Stimulated activated CD8-positive, alpha-beta memory T cell treated with anti-CD3 and anti-CD28 coated beads, Interleukin-7, amount 100 ng/mL, for 4 hours (primary cell): ENCODE results near the gene NDUFAF3.

Source experiments
- DNase-seq, 2 donors: peaks; one replicate each; pipeline ENCODE4 v3.0.0-alpha.2; 2020; ENCODE audit warnings: low read depth in 2 of 2

The NDUFAF3 gene

DNA sequence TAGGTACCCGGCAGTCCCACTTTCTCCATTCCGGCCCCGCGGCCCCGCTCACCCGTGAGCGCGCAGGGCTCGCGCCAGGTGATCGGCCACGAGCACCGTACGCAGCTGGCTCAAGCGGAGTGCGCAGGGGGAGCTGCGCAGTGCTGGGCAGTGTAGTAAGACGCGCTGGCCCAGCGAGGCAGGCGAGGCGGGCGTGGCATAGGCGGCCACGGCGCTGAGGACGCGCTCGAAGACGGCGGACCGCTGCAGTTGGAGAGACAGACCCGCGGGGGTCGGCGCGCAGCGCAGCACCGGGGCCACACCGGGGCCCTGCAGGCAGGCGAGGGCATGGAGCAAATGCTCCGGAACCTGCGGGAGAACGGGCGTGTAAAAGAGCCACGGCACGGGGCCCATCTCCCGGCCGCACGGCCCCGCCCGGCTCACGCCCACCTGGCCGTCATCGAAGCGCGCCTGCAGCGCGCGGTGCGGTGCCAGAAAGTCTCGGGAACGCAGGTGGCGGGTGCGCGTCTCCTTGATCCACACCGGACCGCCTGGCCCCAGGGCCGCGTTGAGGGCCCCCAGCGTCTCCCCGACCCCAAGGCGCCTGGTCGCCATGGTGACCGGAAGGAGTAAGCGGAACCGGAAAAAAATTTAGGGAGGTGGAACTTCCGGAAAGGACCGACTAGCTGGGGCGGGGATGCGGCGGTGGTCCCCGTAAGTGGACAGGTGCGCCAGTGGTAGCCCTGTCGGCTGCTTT is 3.8 kb upstream of the NDUFAF3 start, which contains the start of gene DALRD3:
TSS of gene DALRD3 (minus strand) at position 610 of the 736 bp plus-strand sequence. CDS start at position 594, 16 bp downstream.
- peak; percentile 31 to 48 for DNase-seq

DNA sequence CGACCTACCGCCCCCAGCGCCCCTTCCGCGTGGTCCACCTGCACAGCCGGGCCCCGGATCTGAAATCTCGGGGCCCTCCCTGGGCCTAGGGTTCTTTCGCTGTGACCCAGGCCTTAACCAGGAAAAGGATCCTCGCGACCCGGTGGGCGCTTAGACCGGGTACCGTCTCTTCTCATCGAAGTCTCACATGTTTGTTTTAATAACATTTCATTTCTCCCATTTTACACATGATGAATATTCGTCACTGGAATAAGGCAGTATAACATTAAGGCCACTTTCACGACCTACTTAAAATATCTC is 3.3 kb upstream of the NDUFAF3 start:
- no peak for DNase-seq

DNA sequence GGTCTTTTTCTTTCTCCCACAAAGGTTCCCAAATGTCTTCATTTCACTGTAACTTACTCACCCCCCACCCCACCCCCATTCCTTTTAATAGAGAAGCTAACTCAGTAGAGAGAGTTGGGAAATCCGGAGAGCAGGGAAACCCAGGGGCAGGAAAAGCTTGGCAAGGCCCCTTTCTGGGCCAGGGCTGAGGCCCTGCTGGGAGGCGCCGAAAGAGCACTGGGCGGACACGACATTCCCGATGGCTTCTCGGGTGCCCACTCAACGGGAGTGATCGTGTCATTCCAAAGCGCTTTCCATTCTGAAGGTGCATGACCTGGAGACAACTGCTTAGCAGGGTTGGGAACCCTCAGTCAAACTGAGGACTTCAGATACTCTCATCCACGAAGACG is 2.0 kb upstream of the NDUFAF3 start:
- no peak for DNase-seq

DNA sequence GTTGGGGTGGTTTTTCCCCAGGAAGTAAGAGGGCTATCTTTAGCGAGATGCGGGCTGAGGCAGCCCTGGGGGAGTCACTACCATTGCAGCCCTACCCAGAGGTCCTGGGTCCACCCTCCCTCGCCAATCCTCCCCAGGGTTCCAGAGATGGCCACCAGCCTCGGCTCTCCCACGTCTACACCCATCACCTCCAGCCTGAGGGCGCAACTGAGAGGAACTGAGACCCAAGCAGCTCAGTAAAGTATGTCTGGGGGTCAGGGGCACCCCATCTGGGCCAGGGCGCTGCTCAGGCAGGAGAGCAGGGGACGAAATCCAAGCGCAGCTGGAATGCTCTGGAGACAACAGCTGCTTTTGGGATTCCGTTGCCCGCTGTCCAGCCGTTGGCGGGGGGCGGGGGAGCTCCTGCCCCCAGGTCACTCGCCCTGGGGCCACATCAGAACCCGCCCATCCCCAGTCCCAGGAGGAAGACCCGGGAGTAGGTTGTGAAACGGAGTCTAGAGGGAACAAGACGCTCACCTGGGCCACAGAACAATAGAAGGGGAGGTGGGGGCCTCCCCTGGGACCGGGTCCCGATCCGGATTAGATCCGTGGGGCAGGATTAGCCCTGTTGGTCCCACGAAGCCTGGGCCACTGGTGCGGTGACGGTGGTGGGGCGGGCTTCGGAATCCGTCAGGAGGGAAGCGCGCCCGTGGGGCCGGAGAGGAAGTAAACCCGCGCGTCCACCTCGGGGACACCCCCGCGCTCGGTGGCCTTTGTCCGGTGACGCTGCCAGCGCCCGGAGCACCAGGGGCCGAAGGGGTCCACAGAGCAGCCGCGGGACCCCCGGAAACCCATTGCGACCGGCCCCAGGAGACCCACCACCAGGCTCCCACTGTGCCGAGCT is 1.4 kb upstream of the NDUFAF3 start:
- DNase-seq: peak in 1 of 2 donors; percentile 24

DNA sequence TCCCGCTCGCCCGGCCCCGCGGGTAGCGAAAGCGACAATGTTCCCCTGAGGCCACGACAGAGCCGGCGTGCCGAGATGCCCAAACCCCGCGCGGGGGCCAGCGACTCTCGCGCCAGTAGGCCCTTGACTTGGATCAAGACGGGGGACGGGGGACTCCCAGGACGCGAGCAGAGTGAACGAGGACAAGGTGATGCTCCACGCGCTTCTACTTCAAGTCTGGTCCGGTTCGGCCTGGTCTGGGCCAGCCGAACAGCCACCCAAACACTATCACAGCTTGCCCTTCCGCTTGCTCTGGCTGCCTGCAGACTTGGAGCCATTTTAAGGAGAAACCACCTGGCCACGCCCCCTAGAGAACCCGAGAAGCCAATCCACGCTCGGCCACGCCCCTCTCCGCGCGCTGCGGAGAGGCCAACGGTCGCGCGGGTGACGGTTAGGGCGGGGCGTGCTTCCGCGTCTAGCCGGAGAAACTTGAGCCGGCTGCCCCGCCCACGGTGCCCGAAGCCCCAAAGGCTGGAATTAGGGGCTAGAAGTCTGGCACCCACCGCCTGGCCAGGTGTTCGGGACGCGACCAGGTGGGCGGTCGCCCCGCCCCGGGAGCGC is 608 bp upstream of the NDUFAF3 start:
- DNase-seq: peak; percentile 95 to 97

DNA sequence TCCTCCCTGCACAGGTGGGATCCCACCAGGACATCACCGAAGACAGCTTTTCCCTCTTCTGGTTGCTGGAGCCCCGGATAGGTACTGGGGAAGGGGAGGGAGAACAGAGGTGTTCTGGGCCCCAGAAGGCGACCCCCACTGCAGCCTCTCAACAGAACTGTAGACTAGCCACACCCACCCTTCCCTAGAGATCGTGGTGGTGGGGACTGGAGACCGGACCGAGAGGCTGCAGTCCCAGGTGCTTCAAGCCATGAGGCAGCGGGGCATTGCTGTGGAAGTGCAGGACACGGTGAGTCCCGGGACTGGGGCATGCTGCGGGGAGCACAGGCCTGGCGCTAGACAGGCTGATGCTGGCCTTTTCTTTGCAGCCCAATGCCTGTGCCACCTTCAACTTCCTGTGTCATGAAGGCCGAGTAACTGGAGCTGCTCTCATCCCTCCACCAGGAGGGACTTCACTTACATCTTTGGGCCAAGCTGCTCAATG is 809 bp downstream of the NDUFAF3 start:
- DNase-seq: no peak

DNA sequence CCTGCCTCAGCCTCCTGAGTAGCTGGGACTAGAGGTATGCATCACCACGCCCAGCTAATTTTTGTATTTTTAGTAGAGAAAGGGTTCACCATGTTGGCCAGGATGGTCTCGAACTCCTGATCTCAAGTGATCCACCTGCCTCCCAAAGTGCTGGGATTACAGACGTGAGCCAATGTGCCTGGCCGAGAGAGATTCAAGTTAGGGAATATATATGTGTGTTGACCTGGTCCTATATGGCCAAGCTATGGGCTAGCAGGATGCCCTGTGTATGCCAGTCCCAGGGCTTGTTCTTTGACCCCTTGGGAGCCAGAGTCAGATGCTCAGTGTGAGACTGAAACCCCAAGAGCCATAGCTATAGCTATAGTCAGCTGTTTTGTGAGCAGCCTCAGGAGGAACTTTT is 1.9 kb downstream of the NDUFAF3 start:
- DNase-seq: no peak

DNA sequence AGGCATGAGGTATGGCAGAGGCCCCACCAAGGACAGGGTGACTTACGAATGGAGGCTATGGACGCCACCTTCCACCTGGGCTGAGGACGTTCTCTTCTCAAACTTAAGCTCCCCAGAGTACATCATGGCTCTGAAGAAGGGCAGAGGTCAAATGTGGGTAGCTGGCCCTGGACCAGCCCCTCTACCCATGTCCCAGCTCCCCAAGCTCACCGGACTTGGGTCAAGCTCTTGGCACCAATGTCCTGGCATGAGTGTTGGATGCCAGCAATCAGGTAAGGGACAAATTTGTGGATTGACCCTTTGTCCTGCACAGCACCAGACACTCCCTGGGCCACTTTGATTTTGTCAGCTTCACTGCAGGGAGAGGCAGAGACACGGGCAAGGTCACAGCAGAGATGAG is 2.5 kb downstream of the NDUFAF3 start:
- DNase-seq: no peak

DNA sequence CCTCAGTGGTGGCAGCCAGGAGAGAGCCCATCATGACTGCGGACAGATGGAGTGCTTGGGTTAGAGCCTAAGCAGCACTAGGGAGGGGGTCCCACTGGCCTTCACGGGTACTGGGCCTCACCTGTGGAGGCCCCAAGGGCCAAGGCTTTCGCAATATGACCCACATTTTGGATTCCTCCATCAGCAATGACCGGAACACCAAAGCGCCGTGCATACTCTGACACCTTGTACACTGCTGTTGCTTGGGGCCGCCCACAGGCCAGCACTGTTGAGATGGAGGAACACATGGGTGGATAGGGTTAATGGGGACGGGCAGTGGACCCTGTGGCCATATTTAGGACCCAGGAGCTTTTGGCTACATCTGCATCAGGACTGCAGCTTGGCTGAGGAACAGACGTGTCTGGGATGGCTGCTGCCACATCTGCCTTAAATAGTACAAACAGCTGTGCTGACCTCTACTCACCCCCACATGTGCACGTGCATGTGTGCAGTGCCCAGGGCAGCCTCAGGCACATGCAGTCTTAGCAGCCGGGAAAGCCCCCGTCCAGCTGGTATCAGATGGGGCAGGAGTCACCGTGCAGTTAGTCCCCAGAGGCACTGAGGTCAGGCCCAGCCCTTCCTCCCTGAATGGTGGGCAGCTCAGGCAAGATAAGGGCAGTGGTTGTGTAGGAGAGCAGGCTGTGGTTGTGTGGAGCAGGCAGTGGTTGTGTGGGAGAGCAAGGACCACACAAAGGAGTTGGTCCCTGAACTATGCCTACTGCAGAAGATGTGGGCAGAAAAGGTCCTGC is 3.3 kb downstream of the NDUFAF3 start:
- DNase-seq: no peak

DNA sequence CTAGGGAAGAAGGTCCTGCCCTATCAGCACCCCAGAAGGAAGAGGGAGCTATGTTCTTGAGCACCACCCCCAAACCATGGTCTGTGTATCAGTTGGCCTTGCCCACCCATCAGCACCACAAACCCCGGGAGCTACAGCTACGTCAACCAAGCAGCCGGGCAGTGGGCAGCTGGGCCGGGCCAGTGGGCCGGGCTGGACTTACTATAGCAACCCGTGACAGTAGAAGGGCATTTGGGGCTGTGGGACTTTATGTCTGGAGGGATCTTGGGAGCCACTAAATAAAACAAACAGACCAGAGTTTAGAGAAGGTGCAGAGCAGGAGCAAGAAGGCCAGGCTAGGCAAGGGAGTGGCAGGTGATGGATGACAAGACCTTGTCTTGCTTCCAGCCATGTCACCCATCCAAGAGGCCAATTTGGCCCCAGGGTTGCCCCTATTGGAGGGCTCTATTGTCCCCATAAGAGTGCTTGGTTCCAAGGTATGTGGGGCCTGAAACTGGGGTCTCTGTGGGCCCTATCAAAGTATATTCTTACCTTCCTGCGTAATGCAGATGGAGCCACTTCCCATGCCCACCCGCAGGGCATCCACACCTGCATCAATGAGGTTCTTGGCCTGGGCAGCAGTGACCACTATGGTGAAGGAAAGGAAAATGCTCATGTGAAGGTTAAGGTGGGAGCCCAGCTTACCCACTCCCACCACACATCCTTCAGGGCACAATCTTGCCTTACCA is 4.0 kb downstream of the NDUFAF3 start:
- no peak for DNase-seq

DNA sequence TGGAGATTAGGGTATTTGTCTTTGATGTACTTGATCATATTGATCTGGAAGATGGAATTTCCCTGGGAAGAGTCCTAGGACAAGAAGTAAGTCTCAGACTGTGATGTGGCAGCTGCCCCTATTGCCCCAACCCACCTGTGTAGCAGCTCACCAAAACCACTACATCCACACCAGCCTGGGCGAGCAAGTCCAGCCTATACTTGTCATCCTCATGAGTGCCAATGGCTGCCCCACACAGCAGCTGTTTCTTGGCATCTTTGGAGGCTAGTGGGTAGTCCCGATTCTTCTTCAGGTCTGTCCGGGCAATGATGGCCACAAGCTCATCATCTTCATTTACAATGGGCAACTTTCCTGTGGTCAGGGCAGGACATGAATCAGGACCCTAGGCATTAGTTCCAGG is 4.6 kb downstream of the NDUFAF3 start:
- DNase-seq: no peak

DNA sequence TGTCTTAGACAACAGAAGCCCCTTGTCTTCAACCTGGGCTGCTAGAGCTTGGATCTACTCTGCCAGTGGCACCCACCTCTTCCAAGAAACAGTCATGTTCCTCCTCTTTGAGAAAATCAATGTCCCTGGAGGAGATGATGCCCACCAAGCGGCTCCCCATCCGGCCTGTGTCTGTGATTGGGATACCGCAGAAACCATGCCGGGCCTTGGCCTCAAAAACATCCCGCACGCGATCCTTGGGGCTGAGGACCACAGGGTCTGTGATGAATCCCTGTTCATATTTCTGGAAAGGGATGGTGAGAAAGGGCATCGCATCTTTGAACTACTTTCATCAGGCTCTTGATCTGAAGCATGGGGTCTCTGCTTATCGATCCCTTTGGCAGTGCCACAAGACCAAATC is 5.7 kb downstream of the NDUFAF3 start:
- DNase-seq: no peak

DNA sequence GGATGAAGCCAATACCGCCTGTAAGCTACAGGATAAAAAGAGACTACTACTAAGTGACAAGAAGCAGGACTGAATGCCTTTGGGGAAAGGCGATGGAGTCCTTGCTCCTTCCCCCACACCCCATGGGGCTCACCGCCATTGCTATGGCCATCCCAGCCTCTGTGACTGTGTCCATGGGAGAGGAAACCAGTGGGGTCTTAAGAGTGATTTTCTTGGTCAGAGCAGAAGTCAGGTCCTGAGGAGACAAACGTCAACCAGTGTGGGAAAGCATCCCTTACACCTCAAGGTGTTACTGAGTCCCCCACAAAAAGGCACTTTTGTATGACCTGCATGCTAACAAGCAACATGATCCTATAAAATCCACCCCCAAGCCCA is 6.4 kb downstream of the NDUFAF3 start:
- no peak for DNase-seq

DNA sequence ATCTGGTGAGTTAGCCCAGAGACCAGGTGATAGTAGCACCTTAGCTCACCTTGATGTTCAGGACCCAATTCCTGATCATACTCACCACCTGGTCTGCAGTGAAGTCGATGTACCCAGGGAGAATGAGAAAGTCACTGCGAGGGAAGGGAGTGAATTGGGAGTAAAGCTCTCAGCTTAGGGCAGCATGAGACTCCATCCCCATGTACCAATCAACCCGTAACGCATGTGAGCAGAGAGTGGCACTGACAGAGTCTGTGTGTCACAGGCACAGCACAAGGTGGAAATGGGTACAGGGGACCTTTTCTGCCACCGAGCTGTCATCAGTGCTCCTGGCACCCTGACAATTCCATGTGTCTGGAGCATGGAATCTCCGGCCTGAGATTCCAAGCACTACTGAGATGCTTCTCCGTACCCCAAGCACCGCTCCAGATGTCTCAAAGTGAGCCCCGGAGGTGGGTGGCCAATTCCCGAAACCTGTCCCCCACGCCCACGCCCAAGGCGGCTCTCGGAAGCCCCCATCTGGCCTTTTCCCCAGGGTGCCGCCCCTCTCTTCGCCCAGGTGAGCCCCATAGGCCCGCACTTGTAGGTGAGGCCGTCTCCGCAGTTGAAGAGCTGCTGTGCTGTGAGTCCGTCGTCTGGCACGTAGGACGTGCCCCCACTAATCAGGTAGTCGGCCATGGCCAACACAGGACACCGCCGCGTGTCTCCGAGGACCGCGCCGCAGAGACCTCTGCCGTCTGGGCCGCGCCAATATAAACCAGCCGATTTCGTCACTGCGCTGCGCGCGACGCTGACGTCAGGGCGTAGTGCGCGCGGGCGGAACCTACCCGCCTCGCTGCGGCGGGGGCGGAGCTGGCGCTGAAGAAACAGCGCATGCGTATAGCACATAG is 7.0 kb downstream of the NDUFAF3 start, which contains the start of gene IMPDH2:
TSS of gene IMPDH2 (minus strand) at position 726 of the 890 bp plus-strand sequence. CDS start at position 678, 48 bp downstream.
- peak; percentile 87 to 89 for DNase-seq

DNA sequence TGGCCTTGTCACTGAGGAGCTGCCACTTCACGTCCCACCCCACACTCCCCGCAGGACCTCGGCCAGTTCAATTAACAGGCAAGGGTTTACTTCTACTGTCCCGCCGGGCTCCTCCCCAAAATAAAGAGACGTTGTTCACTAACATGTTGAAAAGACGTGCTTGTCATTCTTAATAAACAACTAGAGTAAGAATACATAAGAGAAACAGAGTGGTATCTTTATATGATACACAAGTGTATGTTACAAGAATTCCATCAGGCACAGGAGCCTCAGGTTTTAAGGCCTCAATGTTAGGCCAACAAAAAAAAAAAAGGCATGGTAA is 7.6 kb downstream of the NDUFAF3 start:
- DNase-seq: no peak

DNA sequence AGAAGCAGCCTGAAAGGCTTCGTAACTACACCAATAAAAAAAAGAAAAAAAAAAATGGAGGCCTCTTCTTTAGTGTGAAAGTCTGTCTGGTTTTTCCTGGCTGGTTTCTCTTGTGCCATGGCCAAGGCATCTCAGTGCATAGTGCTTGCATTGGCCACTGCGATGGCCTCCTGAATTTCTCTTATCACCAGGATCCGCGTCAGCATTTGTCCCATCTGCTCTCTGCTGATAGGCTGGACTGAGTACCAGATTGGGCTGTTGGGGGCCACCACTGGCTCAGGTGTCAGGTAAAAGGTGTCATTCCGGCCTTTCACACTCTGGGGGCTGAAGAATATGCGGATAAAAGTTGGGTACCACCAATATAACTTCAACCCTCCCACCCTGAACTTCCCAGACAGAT is 8.4 kb downstream of the NDUFAF3 start:
- no peak for DNase-seq

DNA sequence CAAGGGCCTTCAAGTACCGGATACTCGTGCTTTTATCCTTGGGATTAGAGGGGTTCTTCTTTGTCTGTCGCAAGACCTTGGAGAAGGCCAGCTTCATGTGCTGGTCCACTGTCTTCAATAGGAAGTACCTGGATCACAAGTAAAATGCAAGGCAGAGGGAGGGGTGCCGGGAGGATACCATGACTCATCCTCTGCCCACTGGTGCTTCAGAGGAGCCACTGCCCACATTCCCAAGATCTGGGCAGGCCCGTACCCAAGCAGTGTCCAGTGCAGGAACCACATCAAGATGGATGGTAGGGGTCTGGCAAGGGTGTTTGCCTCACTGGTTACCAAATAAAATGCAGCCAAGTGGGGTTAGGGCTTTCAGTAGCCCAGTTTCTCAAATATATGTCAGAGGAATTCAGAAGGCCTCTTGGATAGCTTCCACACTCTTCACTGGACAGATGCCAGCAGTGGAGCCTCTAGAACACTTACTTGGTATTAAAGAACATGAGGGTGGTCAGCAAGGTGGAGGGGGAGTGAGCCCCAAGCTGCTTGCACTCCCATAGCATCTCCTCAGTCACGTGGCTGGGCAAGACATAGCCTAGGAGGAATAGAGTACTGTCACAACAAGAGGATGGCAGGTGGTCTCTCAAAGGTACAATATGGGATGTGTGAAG is 10.9 kb downstream of the NDUFAF3 start:
- DNase-seq: no peak

DNA sequence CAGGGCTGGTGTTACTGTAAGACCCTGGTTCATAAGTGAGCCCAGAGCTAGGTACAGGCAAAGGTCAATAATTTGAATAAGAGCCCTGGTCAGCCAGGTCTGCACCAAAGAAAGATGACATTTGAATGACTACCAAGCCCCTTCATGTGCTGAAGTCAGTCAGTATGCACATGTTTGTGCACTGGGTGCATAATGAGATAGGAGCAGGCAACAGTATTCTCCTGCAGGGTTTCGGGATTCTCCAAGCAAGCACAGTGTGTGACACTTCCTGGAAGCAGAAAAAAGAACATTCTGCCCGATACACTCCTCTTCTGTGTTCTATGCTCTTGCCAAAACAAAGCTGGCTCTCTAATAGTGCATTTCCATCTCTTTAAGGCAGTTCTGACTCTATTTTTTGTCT is 12.7 kb downstream of the NDUFAF3 start:
- DNase-seq: no peak

DNA sequence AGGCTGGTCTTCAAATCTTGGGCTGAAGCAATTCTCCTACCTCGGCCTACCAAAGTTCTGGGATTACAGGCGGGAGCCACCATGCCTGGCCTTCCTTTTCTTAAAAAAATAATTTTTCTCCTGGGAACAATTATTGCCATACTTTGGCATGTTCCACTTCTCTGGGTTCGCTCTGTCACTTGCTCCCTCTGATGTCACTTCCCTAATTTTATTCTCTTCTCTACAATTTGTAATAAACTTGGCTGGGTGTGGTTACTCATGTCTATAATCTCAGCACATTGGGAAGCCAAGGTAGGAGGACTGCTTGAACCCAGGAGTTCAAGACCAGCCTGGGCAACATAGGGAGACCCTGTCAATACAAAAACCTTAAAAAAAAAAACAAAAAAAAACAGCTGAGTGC is 13.4 kb downstream of the NDUFAF3 start:
- DNase-seq: no peak

DNA sequence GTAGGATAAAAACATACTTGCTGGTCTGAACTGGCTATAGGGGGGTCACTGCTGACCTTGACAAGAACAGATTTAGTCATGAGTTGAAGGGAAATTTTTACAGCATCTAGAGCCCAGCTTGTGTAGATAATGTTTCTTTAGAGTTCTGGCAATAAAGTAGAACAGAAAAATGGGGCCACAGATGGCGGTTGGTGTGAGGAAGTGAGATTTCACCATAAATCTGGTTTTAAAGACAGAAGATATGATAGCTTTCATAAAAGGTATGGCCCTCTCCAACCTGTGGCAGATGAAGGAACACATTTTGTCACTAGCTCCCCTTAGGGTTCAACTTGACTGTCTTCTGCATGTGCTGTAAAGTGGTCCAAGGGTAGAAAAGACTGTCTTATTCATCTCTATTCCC is 31.6 kb downstream of the NDUFAF3 start:
- no peak for DNase-seq
